GM19468 (cell line): ENCODE data around the gene HBS1L.

Experiments used
- ATAC-seq: cut with Tn5 transposase; IDR thresholded peaks from one replicate; pipeline ENCODE4 v1.9.1; 2021; ENCODE audit warnings: mild to moderate bottlenecking, moderate library complexity, moderate number of reproducible peaks; ENCODE audit not compliant: unreplicated experiment; ENCODE audit errors: extremely low read depth

HBS1L gene

GRCh38 chr6:134956032-134956431 is 98.6 kb downstream of the HBS1L start:
- ATAC-seq, result no peak

- no peak for ATAC-seq
Observed at GRCh38 chr6:134954272-134955000, 100.2 kb downstream of the HBS1L start.

GRCh38 chr6:134951494-134952263 is 102.9 kb downstream of the HBS1L start:
- ATAC-seq, result no peak

- ATAC-seq, result no peak
Observed at GRCh38 chr6:134950482-134950881, 104.1 kb downstream of the HBS1L start.

- ATAC-seq, result no peak
Observed at GRCh38 chr6:134949927-134950326, 104.7 kb downstream of the HBS1L start, which contains the start of gene ALDH8A1. TSS of gene ALDH8A1 (minus strand) at chr6:134950101. CDS start at chr6:134950053, 48 bp downstream.

GRCh38 chr6:134948691-134949090 is 105.9 kb downstream of the HBS1L start:
- no peak for ATAC-seq

GRCh38 chr6:134948142-134948541 is 106.5 kb downstream of the HBS1L start:
- no peak for ATAC-seq

GRCh38 chr6:134945045-134945444 is 109.6 kb downstream of the HBS1L start:
- no peak for ATAC-seq

- no peak for ATAC-seq
Observed at GRCh38 chr6:134943522-134944111, 111.0 kb downstream of the HBS1L start.

- no peak for ATAC-seq
Observed at GRCh38 chr6:134938896-134939295, 115.7 kb downstream of the HBS1L start.

GRCh38 chr6:134937426-134937825 is 117.2 kb downstream of the HBS1L start:
- no peak for ATAC-seq

GRCh38 chr6:134936931-134937330 is 117.7 kb downstream of the HBS1L start:
- ATAC-seq, result no peak

GRCh38 chr6:134936476-134936875 is 118.1 kb downstream of the HBS1L start:
- ATAC-seq, result no peak

GRCh38 chr6:134934793-134935485 is 119.7 kb downstream of the HBS1L start:
- no peak for ATAC-seq

GRCh38 chr6:134932535-134933470 is 121.8 kb downstream of the HBS1L start:
- no peak for ATAC-seq

- no peak for ATAC-seq
Observed at GRCh38 chr6:134932098-134932497, 122.5 kb downstream of the HBS1L start.

- no peak for ATAC-seq
Observed at GRCh38 chr6:134930463-134930862, 124.2 kb downstream of the HBS1L start.

GRCh38 chr6:134928151-134928900 is 126.3 kb downstream of the HBS1L start:
- ATAC-seq, result no peak

- no peak for ATAC-seq
Observed at GRCh38 chr6:134925800-134926199, 128.8 kb downstream of the HBS1L start.
